T-helper 17 cell (primary cell): ENCODE measurements around the gene PRKCH. TPM values are rescaled to one million over a fixed set of nuclear protein-coding genes. Genes with fewer than 3 reads are reported as not detected.
"Not testable (repeated sequence)": the region's sequence is repeated elsewhere in the genome, so short reads cannot be mapped to it uniquely, and the experiment has no call there.

Experiments
- ATAC-seq: fragments of 150-1000 bp; cut with Tn5 transposase; 2 replicates; pipeline ENCODE4 v1.10.0; 2021; ENCODE audit warnings: mild to moderate bottlenecking, moderate library complexity
- DNase-seq, 3 donors: peaks; one replicate each; pipeline versions ENCODE4 v3.0.0 to v3.0.0-alpha.2; 2020 to 2021
- H3K9me3 ChIP-seq: one replicate; pipeline ENCODE4 v1.7.0; 2013; ENCODE audit warnings: low read length, mild to moderate bottlenecking; ENCODE audit not compliant: control insufficient read depth, poor library complexity, severe bottlenecking
- H3K27ac Mint-ChIP-seq: one replicate; pipeline ENCODE4 v1.8.0; 2022; ENCODE audit warnings: mild to moderate bottlenecking, moderate library complexity, mixed read lengths
- H3K27me3 Mint-ChIP-seq: one replicate; pipeline ENCODE4 v1.8.0; 2022; ENCODE audit warnings: mixed read lengths
- H3K36me3 Mint-ChIP-seq: one replicate; pipeline ENCODE4 v1.8.0; 2022; ENCODE audit warnings: low read depth, mixed read lengths
- H3K4me1 Mint-ChIP-seq: one replicate; pipeline ENCODE4 v1.8.0; 2022; ENCODE audit warnings: mild to moderate bottlenecking, mixed read lengths
- H3K4me3 Mint-ChIP-seq: one replicate; pipeline ENCODE4 v1.8.0; 2022; ENCODE audit warnings: mild to moderate bottlenecking, moderate library complexity, mixed read lengths
- total RNA-seq, 4 donors: library from RNA in 2 of 4; stranded (reverse) in 2 of 4; gene quantifications; one replicate each; pipeline ENCODE4 v1.2.3 and lab custom pipeline; 2022 to 2026

PRKCH gene
- total RNA-seq, 2 donors from 2014 or later = 328 to 342 TPM

DNA sequence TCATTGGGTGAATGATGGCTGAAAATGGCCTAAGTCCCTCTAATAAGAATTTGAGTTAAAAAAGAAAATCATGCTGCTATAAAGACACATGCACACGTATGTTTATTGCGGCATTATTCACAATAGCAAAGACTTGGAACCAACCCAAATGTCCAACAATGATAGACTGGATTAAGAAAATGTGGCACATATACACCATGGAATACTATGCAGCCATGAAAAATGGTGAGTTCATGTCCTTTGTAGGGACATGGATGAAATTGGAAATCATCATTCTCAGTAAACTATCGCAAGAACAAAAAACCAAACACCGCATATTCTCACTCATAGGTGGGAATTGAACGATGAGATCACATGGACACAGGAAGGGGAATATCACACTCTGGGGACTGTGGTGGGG lies 208.0 kb downstream of the PRKCH start:
- DNase-seq, H3K36me3 Mint-ChIP-seq, H3K27ac Mint-ChIP-seq, H3K27me3 Mint-ChIP-seq, ATAC-seq, H3K9me3 ChIP-seq, H3K4me3 Mint-ChIP-seq: not testable (repeated sequence)
- peaks cover 45% of the 10 kb centered on the region for H3K4me1 Mint-ChIP-seq

DNA sequence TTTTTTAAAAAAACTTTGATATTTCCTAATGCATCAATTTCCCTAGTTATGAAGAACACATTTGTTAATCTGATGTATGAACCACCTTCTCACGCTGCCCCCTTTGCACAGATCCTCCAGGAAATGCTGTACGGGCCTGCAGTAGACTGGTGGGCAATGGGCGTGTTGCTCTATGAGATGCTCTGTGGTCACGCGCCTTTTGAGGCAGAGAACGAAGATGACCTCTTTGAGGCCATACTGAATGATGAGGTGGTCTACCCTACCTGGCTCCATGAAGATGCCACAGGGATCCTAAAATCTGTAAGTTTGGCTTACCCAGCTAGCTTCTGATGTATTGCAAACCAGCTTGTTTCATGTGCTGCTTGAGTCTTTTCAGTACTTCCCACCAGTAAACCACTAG lies 208.9 kb downstream of the PRKCH start:
- H3K27ac Mint-ChIP-seq = peak overlapping the region; percentile 66
- no peaks in the 10 kb centered on the region for H3K9me3 ChIP-seq
- H3K4me1 Mint-ChIP-seq = peaks cover 40% of the 10 kb centered on the region
- no peak for DNase-seq
- H3K4me3 Mint-ChIP-seq = no peak overlapping the region
- H3K27me3 Mint-ChIP-seq = no peaks in the 10 kb centered on the region
- ATAC-seq = no peak
- peaks cover 12% of the 10 kb centered on the region for H3K36me3 Mint-ChIP-seq

DNA sequence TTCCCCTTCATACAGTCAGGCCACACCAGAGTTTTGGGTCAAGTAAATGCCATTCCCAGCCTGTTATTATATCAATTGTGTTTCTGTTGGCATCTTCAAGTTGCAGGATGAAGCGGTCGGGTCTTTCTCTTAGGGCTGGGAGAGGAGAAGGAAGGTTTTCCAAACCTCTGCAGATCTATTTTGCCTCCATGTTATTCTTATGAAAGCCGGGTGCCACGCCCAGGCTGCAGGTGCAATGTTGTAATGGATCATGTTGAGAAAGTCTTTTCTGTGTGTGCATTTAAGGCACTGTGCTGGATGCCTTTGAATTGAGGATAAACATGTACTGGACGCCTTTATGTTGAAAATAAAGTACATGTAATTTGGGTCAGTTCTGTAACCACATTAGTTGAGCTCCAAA lies 209.5 kb downstream of the PRKCH start:
- ATAC-seq = no peak
- H3K9me3 ChIP-seq = no peaks in the 10 kb centered on the region
- Mint-ChIP-seq H3K4me3 (no peak overlapping the region), H3K27ac (peak overlapping the region; percentile 66), H3K36me3 (peaks cover 13% of the 10 kb centered on the region), H3K4me1 (peaks cover 42% of the 10 kb centered on the region), H3K27me3 (no peaks in the 10 kb centered on the region)
- DNase-seq = no peak

DNA sequence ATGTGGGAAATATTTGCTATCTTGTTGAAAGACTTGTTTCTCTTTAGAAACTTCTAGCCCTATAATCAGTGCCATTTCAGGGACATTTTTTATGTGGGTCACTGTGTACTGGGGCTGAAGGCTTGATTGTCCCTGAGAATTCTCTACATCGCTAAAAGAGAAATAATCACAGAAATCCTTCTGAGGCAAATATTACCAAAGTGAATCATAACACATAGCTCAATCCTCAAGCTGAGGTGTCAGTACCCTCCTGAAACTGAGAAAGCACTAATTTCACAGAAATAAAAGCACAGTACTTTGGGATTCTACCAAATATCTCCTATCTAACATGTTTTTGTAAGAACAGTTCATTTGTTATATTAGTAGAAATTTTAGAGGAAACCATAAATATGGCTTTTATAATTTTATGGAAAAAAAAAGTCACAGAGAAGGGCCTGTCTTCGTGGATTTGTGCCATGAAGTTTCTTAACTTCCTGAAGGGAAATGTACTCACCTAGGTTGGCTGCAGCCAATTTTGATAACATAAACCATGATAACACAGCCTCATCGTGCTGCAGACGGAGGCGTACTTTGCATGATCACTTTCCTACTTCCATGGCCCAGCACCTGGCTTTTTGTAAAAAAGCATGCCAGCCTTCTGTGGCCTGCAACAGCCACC lies 210.2 kb downstream of the PRKCH start:
- ATAC-seq (no peak), DNase-seq (no peak)
- H3K27me3 Mint-ChIP-seq = no peaks in the 10 kb centered on the region
- peaks cover 13% of the 10 kb centered on the region for H3K36me3 Mint-ChIP-seq
- H3K27ac Mint-ChIP-seq = peak overlapping the region; percentile 66
- H3K4me3 Mint-ChIP-seq = no peak overlapping the region
- H3K4me1 Mint-ChIP-seq = peaks cover 42% of the 10 kb centered on the region
- no peaks in the 10 kb centered on the region for H3K9me3 ChIP-seq

DNA sequence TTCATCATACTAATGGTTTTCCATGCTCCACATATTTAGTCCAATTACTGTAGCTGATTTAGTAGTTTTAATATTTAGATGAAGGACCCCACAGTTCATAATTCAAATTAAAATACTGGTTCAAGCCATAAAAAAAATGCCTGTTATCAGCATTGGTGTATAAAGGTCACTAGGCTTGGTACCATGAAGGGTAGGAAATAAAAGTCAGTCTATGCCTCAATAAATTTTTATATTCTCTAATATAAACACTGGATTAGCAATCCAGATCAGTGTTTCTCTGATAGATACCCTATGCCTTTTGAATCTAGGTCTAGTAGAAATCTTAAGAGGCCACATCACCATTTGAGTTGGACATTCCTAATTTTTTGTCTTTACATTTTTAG lies 210.7 kb downstream of the PRKCH start:
- DNase-seq (no peak), ATAC-seq (no peak)
- no peaks in the 10 kb centered on the region for H3K9me3 ChIP-seq
- peaks cover 13% of the 10 kb centered on the region for H3K36me3 Mint-ChIP-seq
- H3K4me3 Mint-ChIP-seq = no peak overlapping the region
- peaks cover 42% of the 10 kb centered on the region for H3K4me1 Mint-ChIP-seq
- H3K27me3 Mint-ChIP-seq = no peaks in the 10 kb centered on the region
- H3K27ac Mint-ChIP-seq = peak overlapping the region; percentile 84

DNA sequence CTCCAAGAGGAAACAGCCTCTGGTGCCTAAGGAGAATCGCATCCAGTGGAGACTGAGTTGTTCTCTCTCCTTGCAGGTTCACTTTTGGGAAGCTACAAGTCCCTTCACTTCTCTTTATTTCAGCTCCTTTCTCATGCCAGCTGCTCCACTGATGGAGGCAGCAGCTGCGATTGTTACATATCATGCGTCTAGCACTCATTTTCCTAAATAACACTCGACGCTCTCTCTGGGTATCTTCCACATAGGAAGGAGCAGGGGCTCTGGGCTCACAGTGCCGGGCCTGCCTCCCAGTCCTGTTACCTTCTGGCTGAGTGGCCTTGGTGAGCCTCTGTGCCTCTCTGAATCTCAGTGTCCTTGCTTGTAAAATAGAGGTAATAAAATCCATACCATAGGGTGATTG lies 211.4 kb downstream of the PRKCH start:
- Mint-ChIP-seq H3K4me3 (no peak overlapping the region), H3K27me3 (no peaks in the 10 kb centered on the region), H3K27ac (peak overlapping the region; percentile 84), H3K4me1 (peaks cover 38% of the 10 kb centered on the region), H3K36me3 (peaks cover 10% of the 10 kb centered on the region)
- ATAC-seq = no peak
- no peaks in the 10 kb centered on the region for H3K9me3 ChIP-seq
- DNase-seq = no peak

DNA sequence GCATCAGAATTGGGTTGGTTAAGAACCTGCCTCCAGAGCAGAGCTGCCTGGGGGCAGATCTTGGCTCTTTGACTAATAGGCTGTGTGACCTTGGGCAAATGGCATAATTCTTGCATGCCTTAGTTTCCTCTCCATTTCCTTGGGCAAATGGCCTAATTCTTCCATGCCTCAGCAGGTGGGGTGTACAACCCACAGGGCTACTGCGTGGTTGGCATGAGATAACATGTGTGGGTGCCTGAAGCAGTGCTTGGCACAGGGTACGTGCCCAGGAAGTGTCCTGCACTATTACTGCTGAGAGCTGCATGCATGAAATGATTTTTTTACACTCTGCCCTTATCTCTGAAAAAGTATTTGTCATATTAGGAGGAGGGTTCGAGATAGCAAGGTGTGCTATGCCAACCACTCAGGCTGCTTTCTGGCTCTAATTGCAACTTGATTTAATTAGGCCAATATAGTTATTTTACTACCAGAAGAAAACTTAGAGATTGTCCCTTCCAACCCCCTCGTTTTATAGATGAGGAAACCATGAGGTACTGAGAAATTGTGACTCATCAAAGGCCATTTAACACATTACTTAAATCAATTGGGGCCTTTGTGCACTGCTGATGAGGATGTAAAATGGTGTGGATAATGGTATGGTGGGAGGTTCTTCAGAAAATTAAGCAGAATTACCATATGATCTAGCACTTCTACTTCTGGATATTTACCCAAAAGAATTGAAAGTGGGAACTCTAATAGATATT lies 212.3 kb downstream of the PRKCH start:
- no peaks in the 10 kb centered on the region for H3K9me3 ChIP-seq
- DNase-seq (no peak), ATAC-seq (no peak)
- Mint-ChIP-seq H3K27me3 (no peaks in the 10 kb centered on the region), H3K4me1 (peaks cover 35% of the 10 kb centered on the region), H3K36me3 (peaks cover 8% of the 10 kb centered on the region), H3K4me3 (no peak overlapping the region), H3K27ac (peak overlapping the region; percentile 84)

DNA sequence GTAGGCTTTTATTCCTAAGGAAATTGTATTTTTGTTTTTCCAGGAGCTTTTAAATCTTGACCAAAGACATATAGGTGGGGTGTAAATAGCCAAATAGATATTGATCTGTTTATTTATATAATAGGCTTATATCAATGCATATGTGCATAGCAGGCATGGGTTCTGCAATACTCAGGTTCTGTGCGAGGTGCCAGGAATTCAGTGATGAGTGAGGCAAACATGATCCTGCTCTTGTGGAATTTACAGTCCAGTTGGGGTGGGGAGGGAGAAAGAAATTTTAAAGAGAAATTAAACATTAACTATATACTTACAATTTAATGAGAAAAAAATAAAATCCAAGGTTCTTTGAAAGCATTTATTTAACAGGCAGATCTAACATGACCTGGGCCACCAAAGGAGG lies 213.7 kb downstream of the PRKCH start:
- no peaks in the 10 kb centered on the region for H3K9me3 ChIP-seq
- H3K27me3 Mint-ChIP-seq = no peaks in the 10 kb centered on the region
- ATAC-seq (no peak), DNase-seq (no peak)
- H3K4me3 Mint-ChIP-seq = peak overlapping the region; percentile 31
- peak overlapping the region; percentile 84 for H3K27ac Mint-ChIP-seq
- peaks cover 37% of the 10 kb centered on the region for H3K4me1 Mint-ChIP-seq
- peaks cover 7% of the 10 kb centered on the region for H3K36me3 Mint-ChIP-seq

DNA sequence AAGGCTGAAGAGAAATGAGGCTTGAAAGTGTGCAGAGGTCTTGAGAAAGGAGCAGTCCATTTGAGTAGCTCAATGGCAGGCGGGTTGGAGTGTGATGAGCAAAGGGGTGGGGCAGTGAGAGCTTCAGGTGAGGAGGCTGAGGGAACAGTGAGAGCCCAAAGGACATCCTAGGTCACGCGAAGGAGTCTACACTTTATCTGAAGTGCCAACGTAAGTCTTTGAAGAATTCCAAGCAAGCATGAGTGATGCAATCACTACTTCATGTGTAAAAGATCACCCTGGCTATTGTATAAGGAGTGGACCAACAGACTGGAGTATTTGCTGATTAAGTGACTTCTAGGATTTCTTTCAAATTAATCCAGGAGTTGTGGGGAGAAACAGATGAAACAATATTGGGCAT lies 214.1 kb downstream of the PRKCH start:
- Mint-ChIP-seq H3K27ac (peak overlapping the region; percentile 84), H3K4me1 (peaks cover 35% of the 10 kb centered on the region), H3K4me3 (peak overlapping the region; percentile 31), H3K27me3 (no peaks in the 10 kb centered on the region), H3K36me3 (peaks cover 7% of the 10 kb centered on the region)
- no peak for ATAC-seq
- H3K9me3 ChIP-seq = no peaks in the 10 kb centered on the region
- no peak for DNase-seq

DNA sequence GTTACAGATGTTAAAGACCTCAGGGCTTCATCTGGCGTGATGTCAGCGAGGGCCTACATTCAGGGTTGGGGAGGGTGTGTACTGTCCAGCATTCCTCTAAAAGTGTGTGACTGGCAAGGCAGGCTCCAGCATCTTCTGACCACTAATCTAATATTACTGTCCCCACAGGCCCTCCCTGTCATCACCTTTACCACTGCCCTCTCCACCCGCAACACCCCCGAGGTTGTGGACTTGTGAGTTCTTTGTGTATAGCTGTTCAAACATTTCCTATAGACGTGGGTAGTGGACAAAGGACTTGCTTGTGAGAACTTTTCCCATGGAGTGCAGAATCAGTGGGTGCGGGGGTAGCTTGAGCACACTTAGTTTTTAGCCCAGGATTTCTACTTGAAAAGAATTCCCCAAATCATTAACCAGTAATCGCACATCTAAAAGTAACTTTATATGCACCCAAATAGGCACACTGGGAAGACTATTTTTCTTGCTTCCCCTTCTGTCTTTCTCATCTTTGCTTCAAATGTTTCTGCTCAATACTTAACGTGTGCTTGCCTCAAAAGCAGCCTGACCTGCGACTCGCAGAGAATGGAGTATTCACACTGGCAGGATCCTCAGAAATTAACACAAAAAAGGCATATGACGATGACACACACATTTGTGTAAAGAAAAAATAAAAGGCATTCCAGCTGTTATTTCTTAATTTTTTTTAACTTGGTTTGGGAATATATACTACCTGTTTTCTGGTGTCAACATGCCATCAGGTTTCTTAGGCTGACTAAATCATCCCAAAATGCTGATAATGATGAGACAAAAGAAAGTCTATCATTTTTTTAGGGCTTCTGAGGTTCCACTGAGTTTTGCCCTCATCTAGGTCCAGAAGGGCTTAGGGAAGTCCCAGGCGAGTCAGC lies 215.5 kb downstream of the PRKCH start:
- ATAC-seq (no peak), DNase-seq (no peak)
- H3K27ac Mint-ChIP-seq = peak overlapping the region; percentile 84
- no peaks in the 10 kb centered on the region for H3K9me3 ChIP-seq
- H3K36me3 Mint-ChIP-seq = peaks cover 8% of the 10 kb centered on the region
- no peak overlapping the region for H3K4me3 Mint-ChIP-seq
- peaks cover 31% of the 10 kb centered on the region for H3K4me1 Mint-ChIP-seq
- H3K27me3 Mint-ChIP-seq = no peaks in the 10 kb centered on the region

DNA sequence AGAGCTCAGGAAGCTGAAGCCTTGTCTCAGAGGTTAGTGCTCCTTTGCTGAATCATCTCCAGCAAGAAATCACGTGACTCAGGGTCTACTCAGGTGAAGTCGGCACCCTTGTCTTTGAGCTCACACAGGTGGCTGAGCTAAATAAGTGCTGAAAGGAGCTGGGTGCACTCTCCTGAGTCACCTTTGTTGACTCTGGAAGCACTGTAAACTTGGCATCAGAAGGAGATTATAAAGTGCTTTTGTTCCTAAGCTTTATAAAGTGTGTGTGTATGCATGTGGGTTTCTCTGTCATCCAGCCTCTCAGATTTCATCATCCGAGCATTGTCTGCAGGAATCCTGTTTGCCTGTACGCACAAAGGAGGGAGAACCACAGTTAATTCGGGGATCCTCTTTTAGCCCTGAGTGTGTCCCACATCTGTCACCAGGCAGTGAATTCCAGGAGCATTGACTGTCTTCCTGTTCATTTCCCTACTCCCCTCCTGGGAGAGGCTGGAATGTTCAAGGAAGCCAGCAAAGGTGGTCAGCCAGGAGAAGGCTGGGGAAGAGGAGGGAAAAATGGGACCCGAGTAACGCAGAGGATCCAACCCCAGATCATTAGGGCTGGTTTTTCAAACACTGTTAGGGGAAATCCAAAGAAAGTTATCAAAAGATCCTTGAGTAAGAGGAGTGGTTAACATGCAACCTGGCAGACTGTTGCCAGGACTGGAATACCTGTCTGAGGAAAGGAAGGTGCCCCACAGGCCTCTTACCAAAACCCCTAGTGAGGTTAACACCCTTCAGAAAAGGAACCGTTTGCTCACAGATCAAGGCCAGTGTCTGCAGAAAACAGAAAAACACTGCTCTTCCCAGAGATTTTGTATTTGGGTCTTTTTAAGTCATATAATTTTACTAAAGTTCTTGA lies 216.4 kb downstream of the PRKCH start:
- Mint-ChIP-seq H3K27me3 (no peaks in the 10 kb centered on the region), H3K4me3 (no peak overlapping the region), H3K4me1 (peaks cover 30% of the 10 kb centered on the region), H3K27ac (peak overlapping the region; percentile 84), H3K36me3 (peaks cover 8% of the 10 kb centered on the region)
- DNase-seq (no peak), ATAC-seq (peak; percentile 44)
- no peaks in the 10 kb centered on the region for H3K9me3 ChIP-seq

DNA sequence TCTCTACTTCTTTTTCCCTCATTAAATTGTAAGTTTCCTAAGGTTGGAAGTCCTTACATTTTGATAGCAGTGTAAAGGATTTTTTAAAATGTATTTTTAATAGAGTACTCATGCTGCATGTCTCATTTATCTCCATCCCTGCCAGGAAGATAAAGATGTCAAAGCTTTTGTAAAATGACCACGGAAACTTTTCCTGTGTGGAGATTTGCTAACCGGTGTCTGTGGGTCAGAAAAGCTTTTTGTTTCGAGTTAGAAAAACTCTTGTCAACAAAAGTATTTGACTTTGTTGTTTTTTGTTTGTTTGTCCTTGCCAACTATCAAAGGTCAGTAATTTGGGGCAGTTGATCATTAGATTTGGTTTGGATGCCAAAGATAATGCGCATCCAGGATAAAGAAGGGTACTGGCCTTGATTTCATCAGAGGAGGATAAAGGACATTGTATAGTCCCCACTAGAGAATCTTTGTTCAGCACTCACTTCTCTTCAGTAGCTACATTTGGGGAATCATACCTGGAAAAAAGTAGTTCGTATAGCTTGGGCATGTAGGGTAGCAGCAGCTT lies 217.2 kb downstream of the PRKCH start:
- H3K36me3 Mint-ChIP-seq = peaks cover 8% of the 10 kb centered on the region
- no peak overlapping the region for H3K4me3 Mint-ChIP-seq
- H3K4me1 Mint-ChIP-seq = peaks cover 28% of the 10 kb centered on the region
- DNase-seq (no peak), ATAC-seq (no peak)
- H3K27me3 Mint-ChIP-seq = no peaks in the 10 kb centered on the region
- H3K9me3 ChIP-seq = no peaks in the 10 kb centered on the region
- H3K27ac Mint-ChIP-seq = peak overlapping the region; percentile 84
